ENCODE data around the gene TPCN2.

The TPCN2 gene

GRCh38 chr11:69058511-69059270 is 10.0 kb downstream of the TPCN2 start:
- DNase-seq, result no peak

- DNase-seq, result no peak
Measured at GRCh38 chr11:69059429-69059828, 10.7 kb downstream of the TPCN2 start.

GRCh38 chr11:69059985-69060384 is 11.3 kb downstream of the TPCN2 start:
- DNase-seq, result no peak

GRCh38 chr11:69060806-69061712 is 12.3 kb downstream of the TPCN2 start:
- DNase-seq, result no peak

- DNase-seq, result no peak
Measured at GRCh38 chr11:69061713-69062053, 13.0 kb downstream of the TPCN2 start.

- DNase-seq, result no peak
Measured at GRCh38 chr11:69062169-69062855, 13.6 kb downstream of the TPCN2 start.

GRCh38 chr11:69062873-69063651 is 14.3 kb downstream of the TPCN2 start:
- no peak for DNase-seq

GRCh38 chr11:69063652-69064260 is 15.0 kb downstream of the TPCN2 start:
- DNase-seq, result no peak

- no peak for DNase-seq
Measured at GRCh38 chr11:69064394-69064957, 15.7 kb downstream of the TPCN2 start.

GRCh38 chr11:69065147-69065710 is 16.5 kb downstream of the TPCN2 start:
- DNase-seq, result no peak

- no peak for DNase-seq
Measured at GRCh38 chr11:69066122-69067112, 17.7 kb downstream of the TPCN2 start.

GRCh38 chr11:69067200-69067599 is 18.5 kb downstream of the TPCN2 start:
- no peak for DNase-seq

- no peak for DNase-seq
Measured at GRCh38 chr11:69071086-69071800, 22.5 kb downstream of the TPCN2 start.

GRCh38 chr11:69071956-69072355 is 23.2 kb downstream of the TPCN2 start:
- DNase-seq, result no peak

- no peak for DNase-seq
Measured at GRCh38 chr11:69073469-69073868, 24.7 kb downstream of the TPCN2 start.

- no peak for DNase-seq
Measured at GRCh38 chr11:69074375-69075140, 25.8 kb downstream of the TPCN2 start.

- no peak for DNase-seq
Measured at GRCh38 chr11:69075421-69076128, 26.8 kb downstream of the TPCN2 start.
